ENCODE data around the gene CITED4.

CITED4 gene

GRCh38 chr1:40886318-40887011 lies 24.3 kb upstream of the CITED4 start:
- DNase-seq (ENCODE audit: low read depth in 2 of 2), result no peak

DNA sequence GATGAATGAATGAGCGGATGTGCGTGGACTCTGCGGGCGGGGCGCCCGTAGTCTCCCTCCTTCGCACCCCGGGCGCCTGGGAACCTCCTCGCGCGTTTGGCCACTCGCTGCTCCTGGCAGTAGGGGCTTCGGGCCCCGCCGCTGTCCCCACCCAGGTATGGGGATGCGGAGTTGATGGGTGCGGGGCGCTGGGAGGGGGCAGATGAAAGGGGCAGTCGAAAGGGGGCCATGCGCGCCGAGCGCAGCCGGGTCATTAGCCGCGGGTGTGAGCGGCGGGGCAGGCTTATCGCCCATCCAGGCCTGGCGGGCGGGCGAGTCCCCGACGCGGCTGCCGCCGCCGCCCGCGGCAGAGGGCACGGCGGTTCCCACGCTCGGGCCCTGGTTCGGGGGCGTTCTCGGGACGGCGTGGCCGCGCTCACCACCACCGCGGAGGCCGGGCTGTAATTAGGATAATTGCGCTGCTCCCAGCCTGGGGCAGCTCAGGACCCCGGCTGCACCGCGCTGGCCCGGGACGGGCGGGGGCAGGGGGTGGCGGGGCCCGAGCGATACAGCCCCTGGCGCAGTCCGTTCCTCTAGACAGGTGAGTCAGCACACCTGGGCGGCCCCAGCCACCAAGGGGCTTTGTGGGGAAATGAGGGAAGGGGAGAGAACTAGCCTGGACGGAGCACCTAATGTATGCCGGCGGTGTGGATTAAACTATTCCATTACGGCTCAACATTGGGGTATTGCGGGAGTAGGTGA lies 22.1 kb upstream of the CITED4 start:
- DNase-seq (ENCODE audit: low read depth in 2 of 2), result no peak

DNA sequence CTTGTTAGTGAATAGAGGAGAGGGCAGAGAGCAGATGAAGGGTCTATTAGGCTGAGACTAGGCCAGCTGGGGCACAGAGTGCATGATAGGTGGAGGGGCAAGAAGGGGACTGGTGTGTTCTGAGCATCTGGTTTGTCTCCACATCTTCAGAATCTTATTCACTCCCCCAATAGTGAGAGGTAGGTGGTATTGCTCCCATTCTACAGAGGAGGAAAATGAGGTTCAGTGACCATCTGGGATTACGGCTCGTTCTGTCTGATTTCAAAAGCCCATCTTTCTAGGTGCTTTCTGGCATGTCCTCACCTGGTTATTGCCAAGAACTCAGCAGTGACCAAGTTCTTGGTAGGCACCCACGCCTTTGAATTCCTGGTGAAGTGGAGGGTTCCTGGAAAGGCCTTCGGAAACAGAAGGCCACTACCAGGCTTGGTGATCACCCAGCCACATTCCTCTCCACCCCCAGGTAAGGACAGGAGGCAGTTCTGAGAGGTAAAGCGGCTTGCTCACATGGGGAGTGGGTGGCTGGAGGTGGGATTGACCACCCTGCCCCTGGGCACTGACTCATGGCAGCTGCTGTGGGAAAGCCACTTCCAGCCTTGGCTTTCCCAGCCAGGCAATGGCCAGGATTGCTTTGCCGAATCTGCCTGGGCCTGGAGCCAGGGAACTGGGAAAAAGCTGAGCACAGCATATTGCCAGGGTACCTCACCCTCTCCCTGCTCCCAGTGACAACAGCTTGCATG lies 18.8 kb upstream of the CITED4 start:
- DNase-seq (ENCODE audit: low read depth in 2 of 2), result no peak

DNA sequence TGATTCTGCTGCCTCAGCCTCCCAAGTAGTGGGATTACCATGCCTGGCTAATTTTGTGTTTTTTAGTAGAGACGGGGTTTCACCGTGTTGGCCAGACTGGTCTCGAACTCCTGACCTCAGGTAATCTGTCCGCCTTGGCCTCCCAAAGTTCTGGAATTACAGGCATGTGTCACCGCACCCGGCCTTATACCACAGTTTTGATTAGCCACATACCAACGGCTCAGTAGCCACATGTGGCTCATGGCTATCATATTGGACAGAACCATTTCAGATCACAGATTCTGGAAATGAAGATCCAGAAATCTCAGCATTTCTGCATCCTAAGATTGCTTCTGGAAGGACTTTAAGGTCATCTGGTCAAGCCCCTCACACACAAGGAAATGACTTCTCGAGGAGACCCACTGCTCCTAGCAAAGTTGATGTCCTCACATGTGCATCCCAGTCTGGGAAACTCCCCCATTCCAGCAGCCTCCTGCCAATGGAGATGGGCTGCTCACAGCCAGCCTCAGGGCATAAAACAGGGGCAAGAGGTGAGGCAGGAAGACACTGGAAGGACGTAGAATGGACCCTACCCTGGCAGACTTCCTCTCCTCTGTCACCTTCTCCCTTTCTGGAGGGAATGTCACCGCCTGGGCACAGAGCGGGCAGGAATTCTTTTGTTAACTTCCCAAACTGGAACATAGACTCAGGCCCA lies 17.5 kb upstream of the CITED4 start:
- no peak for DNase-seq (ENCODE audit: low read depth in 2 of 2)

DNA sequence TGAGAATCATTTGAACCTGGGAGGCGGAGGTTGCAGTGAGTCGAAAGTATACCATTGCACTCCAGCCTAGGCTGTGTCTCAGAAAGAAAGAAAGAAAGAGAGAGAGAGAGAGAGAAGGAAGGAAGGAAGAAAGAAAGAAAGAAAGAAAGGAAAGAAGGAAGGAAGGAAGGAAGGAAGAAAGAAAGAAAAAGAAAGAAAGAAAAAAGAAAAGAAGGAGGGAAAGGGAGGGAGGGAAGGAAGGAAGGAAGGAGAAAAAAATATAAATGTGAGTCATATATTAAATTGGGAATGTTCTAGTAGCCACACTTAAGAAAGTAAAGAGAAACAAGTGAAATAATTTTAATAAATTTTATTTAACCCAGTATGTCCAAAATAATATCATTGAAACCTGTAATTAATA lies 16.7 kb upstream of the CITED4 start:
- DNase-seq (ENCODE audit: low read depth in 2 of 2), result no peak

DNA sequence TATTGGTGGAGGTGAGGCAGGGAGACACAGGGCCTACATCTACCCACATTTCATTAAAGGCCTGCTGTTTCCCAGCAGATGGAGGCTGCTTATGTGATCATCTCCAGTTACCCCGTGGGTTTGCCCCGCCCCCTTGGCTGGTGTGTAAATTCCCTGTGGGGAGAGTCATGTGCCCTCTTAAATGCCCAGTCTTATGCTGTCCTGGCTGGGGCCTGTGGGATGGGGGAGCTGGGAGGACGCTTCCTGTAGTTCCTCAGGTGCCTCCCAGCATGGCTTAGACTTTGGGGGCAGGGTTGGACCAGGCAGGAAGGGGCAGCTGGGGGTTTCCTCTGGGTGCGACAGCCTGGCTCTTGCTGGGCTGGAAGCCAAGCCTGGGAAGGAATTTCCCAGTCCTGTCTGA lies 15.5 kb upstream of the CITED4 start:
- DNase-seq (ENCODE audit: low read depth in 2 of 2), result no peak

- no peak for DNase-seq (ENCODE audit: low read depth in 2 of 2)
Observed at GRCh38 chr1:40876891-40877290, 14.7 kb upstream of the CITED4 start.

DNA sequence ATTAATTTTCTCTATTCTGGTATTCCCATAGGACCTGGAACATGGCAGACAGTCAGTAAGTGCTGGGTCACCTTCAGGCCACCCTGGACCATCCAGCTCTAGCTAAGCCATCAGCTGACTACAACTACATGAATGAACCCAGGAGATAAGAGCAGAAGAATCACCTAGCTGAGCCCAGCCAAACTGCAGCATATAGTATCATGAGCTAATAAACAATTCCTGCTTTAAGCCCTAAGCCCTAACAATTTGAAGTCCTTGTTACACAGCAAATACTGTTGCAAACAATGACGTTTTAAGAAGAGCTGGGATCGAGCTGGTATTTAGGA lies 14.2 kb upstream of the CITED4 start:
- DNase-seq (ENCODE audit: low read depth in 2 of 2), result no peak

DNA sequence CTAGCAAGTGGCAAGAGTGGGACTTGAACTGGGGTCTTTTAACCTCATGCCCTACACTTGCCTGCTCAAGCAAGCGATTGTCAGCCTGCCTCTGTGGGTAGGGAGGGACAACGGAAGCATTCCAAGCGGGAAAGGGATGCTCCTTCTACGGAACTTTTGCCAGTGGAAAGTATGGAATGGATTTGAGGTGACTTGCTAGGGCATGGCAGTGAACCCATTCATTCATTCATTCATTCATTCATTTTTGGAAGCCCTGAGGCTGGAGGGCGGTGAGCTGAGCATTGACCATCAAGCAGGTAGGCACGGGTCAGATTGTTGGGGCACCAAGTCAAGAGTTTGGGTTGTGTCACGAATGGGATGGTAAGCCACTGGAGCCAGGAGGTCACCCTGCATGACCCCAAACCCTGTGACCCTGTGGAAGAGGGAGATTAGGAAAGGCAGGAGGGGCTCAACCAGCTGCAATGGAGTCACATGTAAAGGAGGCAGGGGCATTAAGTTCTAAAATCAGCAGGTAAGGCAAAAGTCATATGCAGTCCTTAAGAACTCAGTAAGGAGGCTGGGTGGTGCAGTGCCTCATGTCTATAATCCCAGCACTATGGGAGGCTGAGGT lies 11.8 kb upstream of the CITED4 start:
- DNase-seq (ENCODE audit: low read depth in 2 of 2), result no peak

DNA sequence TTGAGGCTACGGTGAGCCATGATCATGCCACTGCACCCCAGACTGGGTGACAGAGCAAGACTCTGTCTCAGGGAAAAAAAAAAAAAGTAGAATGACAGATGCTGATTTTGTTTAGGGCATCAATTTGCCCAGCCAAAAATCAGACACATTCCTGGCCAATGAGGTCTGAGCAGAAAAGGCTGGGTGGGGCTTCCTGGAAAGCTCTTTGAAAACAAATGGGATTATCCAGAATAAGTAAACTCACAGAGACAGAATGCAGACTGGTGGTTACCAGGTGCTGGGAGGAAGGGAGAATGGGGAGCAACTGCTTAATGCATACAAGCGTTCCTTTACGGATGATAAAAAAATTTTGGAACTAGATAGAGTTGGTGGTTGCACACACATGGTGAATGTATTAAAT lies 10.1 kb upstream of the CITED4 start:
- DNase-seq (ENCODE audit: low read depth in 2 of 2), result no peak

GRCh38 chr1:40870135-40870728 lies 8.1 kb upstream of the CITED4 start:
- DNase-seq (ENCODE audit: low read depth in 2 of 2), result no peak

- no peak for DNase-seq (ENCODE audit: low read depth in 2 of 2)
Observed at GRCh38 chr1:40868051-40868723, 6.0 kb upstream of the CITED4 start.

DNA sequence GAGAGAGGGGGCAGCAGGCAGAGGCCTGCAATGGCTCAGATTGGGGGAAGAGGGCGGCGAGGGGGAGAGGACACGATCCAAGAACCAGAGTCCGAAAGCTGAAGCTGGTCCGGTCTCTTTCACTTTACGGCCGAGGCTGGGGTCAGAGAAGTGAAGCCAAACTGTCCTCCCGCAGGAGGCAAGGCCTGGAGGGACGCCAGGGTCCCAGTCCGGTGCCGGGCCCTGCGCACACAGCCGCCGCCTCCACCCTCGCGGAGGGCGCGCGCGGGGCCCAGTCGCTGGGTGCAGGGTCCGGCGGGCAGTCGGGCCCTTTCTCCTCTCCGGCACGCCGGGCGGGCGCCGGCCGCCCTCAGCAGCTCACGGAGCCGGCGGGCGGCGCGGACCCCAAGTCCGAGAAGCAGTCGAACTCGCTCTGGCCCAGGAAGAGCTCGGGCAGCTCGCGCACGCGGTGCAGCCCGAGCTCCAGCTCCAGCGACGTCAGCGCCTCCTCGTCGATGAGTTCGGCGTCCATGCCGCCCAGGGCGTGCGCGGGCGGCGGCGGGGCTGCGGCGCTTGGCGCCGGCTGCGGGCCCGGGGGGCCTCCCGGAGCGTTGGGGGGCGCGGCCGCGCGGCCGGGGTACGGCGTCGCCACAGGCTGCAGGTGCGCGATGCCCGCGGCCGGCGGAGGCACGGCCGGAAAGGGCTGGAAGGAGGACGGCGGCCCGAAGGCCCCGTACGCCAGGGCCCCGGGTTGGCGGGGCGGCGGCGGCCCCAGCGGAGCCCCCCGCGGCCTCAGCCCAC lies 749 bp downstream of the CITED4 start:
- DNase-seq (ENCODE audit: low read depth in 2 of 2), result no peak

GRCh38 chr1:40860706-40861223 lies 1.4 kb downstream of the CITED4 start:
- no peak for DNase-seq (ENCODE audit: low read depth in 2 of 2)

- DNase-seq (ENCODE audit: low read depth in 2 of 2), result no peak
Observed at GRCh38 chr1:40858856-40859416, 3.2 kb downstream of the CITED4 start.

DNA sequence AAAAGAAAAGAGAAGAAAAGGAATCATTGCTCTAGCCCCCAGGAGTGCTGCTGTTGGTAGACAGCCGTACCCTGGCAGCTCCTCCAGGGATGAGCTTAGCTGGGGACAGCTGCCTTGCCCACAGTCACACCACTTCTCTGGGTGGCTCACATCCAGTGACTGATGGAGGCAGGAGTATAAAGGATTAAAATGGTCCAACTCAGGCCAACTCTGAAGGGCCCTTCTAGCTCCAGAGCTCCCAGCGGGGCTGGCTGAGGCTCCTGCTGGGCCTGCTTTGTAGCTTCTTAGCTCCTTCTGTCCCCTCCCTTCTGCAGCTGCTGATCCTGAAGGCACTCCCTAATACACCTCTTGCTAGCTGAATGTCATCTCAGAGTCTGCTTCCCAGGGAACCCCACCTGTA lies 4.4 kb downstream of the CITED4 start:
- DNase-seq (ENCODE audit: low read depth in 2 of 2), result no peak

- DNase-seq (ENCODE audit: low read depth in 2 of 2), result no peak
Observed at GRCh38 chr1:40856656-40857302, 5.4 kb downstream of the CITED4 start.

DNA sequence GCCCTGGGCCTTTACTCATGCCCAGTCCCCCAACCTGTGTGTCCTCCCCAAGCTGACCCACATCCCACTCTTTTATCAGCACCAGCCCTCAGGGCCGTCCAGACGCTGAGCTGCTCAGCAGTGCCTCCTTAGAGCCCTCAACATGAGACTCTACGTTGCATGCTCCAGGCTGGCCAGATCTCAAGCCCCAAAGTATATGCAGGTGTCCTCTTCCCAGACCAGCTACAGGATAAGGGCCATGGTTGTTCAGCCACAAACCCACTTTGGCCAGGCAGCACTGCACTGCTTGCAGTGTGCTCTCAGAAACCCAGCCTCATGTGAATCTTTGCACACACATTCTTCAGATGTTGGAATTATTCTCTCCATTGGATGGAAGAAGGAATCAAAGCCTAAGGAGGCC lies 6.0 kb downstream of the CITED4 start:
- DNase-seq (ENCODE audit: low read depth in 2 of 2), result no peak

GRCh38 chr1:40855513-40855912 lies 6.7 kb downstream of the CITED4 start:
- DNase-seq (ENCODE audit: low read depth in 2 of 2), result no peak

Data from stimulated activated CD4-positive, alpha-beta T cell treated with anti-CD3 and anti-CD28 coated beads, Interleukin-15, amount 100 ng/mL, for 48 hours (primary cell).